ENCODE data around the gene ING5. TPM values are rescaled to one million over a fixed set of nuclear protein-coding genes. Genes with fewer than 3 reads are reported as not detected.
A peak's percentile ranks its signal among the peaks of the same experiment; 100 is the strongest.

Gene ING5
- total and polyA plus RNA-seq, 10 donors = 18.2 to 51.1 (median 35.5) TPM

- DNase-seq = peak; percentile 71
- WGBS, 5 donors = 84 to 91% (median 85%) methylated on average over 25 to 27 of the region's 27 CpGs
- no peak within 1 kb of the TSS for H3K4me3 ChIP-seq
- peaks cover 0 to 58% (median 12%) of the 10 kb centered on the region in 7 donors for H3K27me3 ChIP-seq (replicated peaks in 1 of 7)
- TF ChIP-seq POLR2AphosphoS5 (IDR thresholded peaks at IDR 0.05) (no peak), CTCF (IDR thresholded peaks at IDR 0.05 in 8 of 11, conservative IDR thresholded peaks at IDR 0.05 in 3 of 11) (no peak), POLR2A (IDR thresholded peaks at IDR 0.05) (no peak)
- peaks cover 0 to 20% (median 8%) of the 10 kb centered on the region in 6 donors for H3K4me1 ChIP-seq
- H3K9me3 ChIP-seq = peaks cover 6 to 16% (median 14%) of the 10 kb centered on the region in 8 donors
- intact Hi-C loops (cut with DNase I; ENCODE audit: low total_unique reads) = no loop called here
- H3K36me3 ChIP-seq = no peaks in the 10 kb centered on the region
- H3K27ac ChIP-seq = no peak within 1 kb of the TSS
Measured at GRCh38 chr2:241776336-241777169, 74.7 kb downstream of the ING5 start, which contains the start of gene GAL3ST2. Gene GAL3ST2, plus strand, starts transcription at chr2:241776822. Its CDS starts 134 bp downstream, at chr2:241776956.

- intact Hi-C loops (cut with DNase I; ENCODE audit: low total_unique reads) = no loop called here
- Histone ChIP-seq H3K27ac (no peak overlapping the region), H3K36me3 (no peaks in the 10 kb centered on the region), H3K27me3 (replicated peaks in 1 of 7) (peaks cover 0 to 53% (median 12%) of the 10 kb centered on the region in 7 donors), H3K4me1 (peaks cover 0 to 13% (median 4%) of the 10 kb centered on the region in 6 donors), H3K9me3 (peaks cover 6 to 23% (median 19%) of the 10 kb centered on the region in 8 donors), H3K4me3 (no peak overlapping the region)
- TF ChIP-seq POLR2A (IDR thresholded peaks at IDR 0.05) = no peak
- no peak for TF ChIP-seq POLR2AphosphoS5 (IDR thresholded peaks at IDR 0.05)
- no peak for TF ChIP-seq CTCF (IDR thresholded peaks at IDR 0.05 in 8 of 11, conservative IDR thresholded peaks at IDR 0.05 in 3 of 11)
- peak; percentile 48 for DNase-seq
- 88 to 95% (median 92%) methylated on average over 9 to 22 of the region's 22 CpGs for WGBS, 5 donors
Measured at GRCh38 chr2:241777170-241777685, 75.4 kb downstream of the ING5 start.

GRCh38 chr2:241777686-241778627, 76.1 kb downstream of the ING5 start:
- Histone ChIP-seq H3K27me3 (replicated peaks in 1 of 7) (peaks cover 0 to 50% (median 12%) of the 10 kb centered on the region in 7 donors), H3K4me3 (no peak overlapping the region), H3K36me3 (no peaks in the 10 kb centered on the region), H3K27ac (no peak overlapping the region), H3K9me3 (peaks cover 6 to 30% (median 22%) of the 10 kb centered on the region in 8 donors), H3K4me1 (peaks cover 0 to 6% (median under 1%) of the 10 kb centered on the region in 6 donors)
- 75 to 92% (median 83%) methylated on average over 9 to 21 of the region's 21 CpGs for WGBS, 5 donors
- no peak for TF ChIP-seq POLR2AphosphoS5 (IDR thresholded peaks at IDR 0.05)
- no peak for TF ChIP-seq CTCF (IDR thresholded peaks at IDR 0.05 in 8 of 11, conservative IDR thresholded peaks at IDR 0.05 in 3 of 11)
- no peak for TF ChIP-seq POLR2A (IDR thresholded peaks at IDR 0.05)
- peak; percentile 56 for DNase-seq
- intact Hi-C loops (cut with DNase I; ENCODE audit: low total_unique reads) = no loop called here

Other genes starting within 250 kb of the ING5 start
- 100 to 1,000 TPM; 127 to 217 (median 167) TPM for gene STK25, start 193.5 kb upstream of the ING5 start, total RNA-seq
- gene STK25, start 193.5 kb upstream of the ING5 start, polyA plus RNA-seq = 100 to 1,000 TPM; 133 to 254 (median 213) TPM
- 10 to 100 TPM in 4 of 7 donors, 1 to 10 TPM in 3; 6.5 to 19.4 (median 13.0) TPM for gene BOK, start 143.3 kb upstream of the ING5 start, total RNA-seq
- gene BOK, start 143.3 kb upstream of the ING5 start, polyA plus RNA-seq = 1 to 10 TPM; 3.0 to 7.2 (median 4.5) TPM
- 10 to 100 TPM; 23.5 to 31.5 (median 28.8) TPM for gene THAP4, start 64.9 kb upstream of the ING5 start, total RNA-seq
- 10 to 100 TPM; 21.0 to 27.7 (median 23.5) TPM for gene THAP4, start 64.9 kb upstream of the ING5 start, polyA plus RNA-seq
- 100 to 1,000 TPM in 3 of 7 donors, 10 to 100 TPM in 4; 80.0 to 114 (median 97.2) TPM for gene ATG4B, start 64.3 kb upstream of the ING5 start, total RNA-seq
- gene ATG4B, start 64.3 kb upstream of the ING5 start, polyA plus RNA-seq = 10 to 100 TPM; 31.1 to 74.5 (median 44.6) TPM
- 10 to 100 TPM; 14.0 to 27.9 (median 18.1) TPM for gene DTYMK, start 15.2 kb upstream of the ING5 start, total RNA-seq
- 10 to 100 TPM; 19.3 to 38.9 (median 31.6) TPM for gene DTYMK, start 15.2 kb upstream of the ING5 start, polyA plus RNA-seq
- 10 to 100 TPM; 18.8 to 51.5 (median 32.3) TPM for gene D2HGDH, start 32.6 kb downstream of the ING5 start, total RNA-seq
- gene D2HGDH, start 32.6 kb downstream of the ING5 start, polyA plus RNA-seq = 10 to 100 TPM; 20.8 to 69.8 (median 67.0) TPM
- under 1 TPM in 2 of 7 donors, not detected in 5; 0.25 to 0.85 TPM for gene GAL3ST2, start 74.8 kb downstream of the ING5 start, total RNA-seq
- not detected for gene GAL3ST2, start 74.8 kb downstream of the ING5 start, polyA plus RNA-seq
- 1 to 10 TPM in 2 of 7 donors, under 1 TPM in 2, not detected in 3; 0.32 to 1.9 (median 0.85) TPM for gene NEU4, start 107.2 kb downstream of the ING5 start, total RNA-seq
- under 1 TPM; 0.04 to 0.22 (median 0.08) TPM for gene NEU4, start 107.2 kb downstream of the ING5 start, polyA plus RNA-seq
- gene PDCD1, start 156.9 kb downstream of the ING5 start, total RNA-seq = 1 to 10 TPM; 3.1 to 7.9 (median 5.4) TPM
- 1 to 10 TPM; 2.7 to 7.3 (median 5.2) TPM for gene PDCD1, start 156.9 kb downstream of the ING5 start, polyA plus RNA-seq
- 1 to 10 TPM in 4 of 7 donors, under 1 TPM in 3; 0.34 to 2.2 (median 1.0) TPM for gene RTP5, start 167.7 kb downstream of the ING5 start, total RNA-seq
- gene RTP5, start 167.7 kb downstream of the ING5 start, polyA plus RNA-seq = under 1 TPM; 0.39 to 0.93 (median 0.49) TPM

All from spleen (tissue), 11 donors.